Measurements from ENCODE around the gene HMGN1. TPM values are rescaled to one million over a fixed set of nuclear protein-coding genes. Genes with fewer than 3 reads are reported as not detected.
A peak's percentile ranks its signal among the peaks of the same experiment; 100 is the strongest.

HMGN1 gene
- total RNA-seq, 3 donors from 2014 or later = 104 to 218 (median 174) TPM

GRCh38 chr21:39336457-39337008, 12.4 kb downstream of the HMGN1 start:
- intact Hi-C loops (cut with DNase I, micrococcal nuclease) = no loop called here
- TF ChIP-seq, protein P1, sequence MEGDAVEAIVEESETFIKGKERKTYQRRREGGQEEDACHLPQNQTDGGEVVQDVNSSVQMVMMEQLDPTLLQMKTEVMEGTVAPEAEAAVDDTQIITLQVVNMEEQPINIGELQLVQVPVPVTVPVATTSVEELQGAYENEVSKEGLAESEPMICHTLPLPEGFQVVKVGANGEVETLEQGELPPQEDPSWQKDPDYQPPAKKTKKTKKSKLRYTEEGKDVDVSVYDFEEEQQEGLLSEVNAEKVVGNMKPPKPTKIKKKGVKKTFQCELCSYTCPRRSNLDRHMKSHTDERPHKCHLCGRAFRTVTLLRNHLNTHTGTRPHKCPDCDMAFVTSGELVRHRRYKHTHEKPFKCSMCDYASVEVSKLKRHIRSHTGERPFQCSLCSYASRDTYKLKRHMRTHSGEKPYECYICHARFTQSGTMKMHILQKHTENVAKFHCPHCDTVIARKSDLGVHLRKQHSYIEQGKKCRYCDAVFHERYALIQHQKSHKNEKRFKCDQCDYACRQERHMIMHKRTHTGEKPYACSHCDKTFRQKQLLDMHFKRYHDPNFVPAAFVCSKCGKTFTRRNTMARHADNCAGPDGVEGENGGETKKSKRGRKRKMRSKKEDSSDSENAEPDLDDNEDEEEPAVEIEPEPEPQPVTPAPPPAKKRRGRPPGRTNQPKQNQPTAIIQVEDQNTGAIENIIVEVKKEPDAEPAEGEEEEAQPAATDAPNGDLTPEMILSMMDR (IDR thresholded peaks at IDR 0.05) = no peak
- DNase-seq (no peak), ATAC-seq (no peak)
- H3K36me3 ChIP-seq (ENCODE audit: low read depth) = no peaks in the 10 kb centered on the region
- no peaks in the 10 kb centered on the region for H3K9me3 ChIP-seq
- no peaks in the 10 kb centered on the region for H3K4me1 ChIP-seq (ENCODE audit: low read depth)
- H3K4me3 ChIP-seq = no peak overlapping the region

DNA sequence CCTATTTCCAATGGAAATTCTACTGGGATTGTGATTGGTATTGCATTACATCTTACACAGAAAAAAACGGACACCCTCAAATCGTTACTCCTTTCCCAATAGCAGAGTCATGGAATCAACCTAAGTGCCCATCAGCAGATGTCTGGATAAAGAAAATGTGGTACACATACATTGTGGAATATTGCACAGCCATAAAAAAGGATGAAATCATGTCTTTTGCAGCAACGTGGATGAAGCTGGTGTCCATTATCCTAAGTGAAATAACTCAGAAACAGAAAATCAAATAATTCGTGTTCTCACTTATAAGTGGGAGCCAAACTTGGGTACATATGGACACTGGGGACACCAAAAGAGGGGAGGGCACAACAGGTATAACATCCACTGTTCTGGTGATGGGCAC, 14.3 kb downstream of the HMGN1 start:
- ATAC-seq (no peak), DNase-seq (no peak)
- TF ChIP-seq, protein P1 (IDR thresholded peaks at IDR 0.05) = no peak
- no peaks in the 10 kb centered on the region for H3K36me3 ChIP-seq (ENCODE audit: low read depth)
- intact Hi-C loops (cut with DNase I, micrococcal nuclease) = no loop called here
- no peaks in the 10 kb centered on the region for H3K9me3 ChIP-seq
- H3K4me3 ChIP-seq = no peak overlapping the region
- no peaks in the 10 kb centered on the region for H3K4me1 ChIP-seq (ENCODE audit: low read depth)

GRCh38 chr21:39332175-39332574, 16.7 kb downstream of the HMGN1 start:
- ATAC-seq (peak; percentile 63), DNase-seq (peak in 1 of 3 donors; percentile 22)
- TF ChIP-seq, protein P1 (IDR thresholded peaks at IDR 0.05) = no peak
- intact Hi-C loops (cut with DNase I, micrococcal nuclease) = no loop called here
- Histone ChIP-seq H3K4me3 (no peak overlapping the region), H3K36me3 (ENCODE audit: low read depth) (no peaks in the 10 kb centered on the region), H3K9me3 (no peaks in the 10 kb centered on the region), H3K4me1 (ENCODE audit: low read depth) (no peaks in the 10 kb centered on the region)

GRCh38 chr21:39330001-39330400, 18.9 kb downstream of the HMGN1 start:
- ATAC-seq (no peak), DNase-seq (no peak)
- intact Hi-C loops (cut with DNase I, micrococcal nuclease) = no loop called here
- Histone ChIP-seq H3K9me3 (no peaks in the 10 kb centered on the region), H3K4me1 (ENCODE audit: low read depth) (no peaks in the 10 kb centered on the region), H3K36me3 (ENCODE audit: low read depth) (no peaks in the 10 kb centered on the region), H3K4me3 (no peak overlapping the region)
- TF ChIP-seq, protein P1 (IDR thresholded peaks at IDR 0.05) = no peak

- intact Hi-C loops (cut with DNase I, micrococcal nuclease) = no loop called here
- no peak overlapping the region for H3K4me3 ChIP-seq
- TF ChIP-seq, protein P1 (IDR thresholded peaks at IDR 0.05) = no peak
- no peak for ATAC-seq
- H3K9me3 ChIP-seq = no peaks in the 10 kb centered on the region
- DNase-seq = no peak
- no peaks in the 10 kb centered on the region for H3K4me1 ChIP-seq (ENCODE audit: low read depth)
- H3K36me3 ChIP-seq (ENCODE audit: low read depth) = no peaks in the 10 kb centered on the region
Observed at GRCh38 chr21:39327727-39328126, 21.2 kb downstream of the HMGN1 start.

All from mucosa of descending colon (tissue), 3 donors.